GM08714 (cell line): ENCODE data around the gene ARL2.
"Not testable (repeated sequence)": the region's sequence is repeated elsewhere in the genome, so short reads cannot be mapped to it uniquely, and the experiment has no call there.

Experiments
- H3K4me3 ChIP-seq: fragments of 200-500 bp; sonication (Bioruptor generic); 2 replicates; pipeline ENCODE4 v1.5.1; 2014; ENCODE audit warnings: mild to moderate bottlenecking, low read length, inconsistent platforms
- ZNF274 ChIP-seq: IDR thresholded peaks from 2 replicates; pipeline ENCODE4 v1.6.1; 2012; ENCODE audit warnings: mild to moderate bottlenecking, low read depth, low read length

ARL2 gene

DNA sequence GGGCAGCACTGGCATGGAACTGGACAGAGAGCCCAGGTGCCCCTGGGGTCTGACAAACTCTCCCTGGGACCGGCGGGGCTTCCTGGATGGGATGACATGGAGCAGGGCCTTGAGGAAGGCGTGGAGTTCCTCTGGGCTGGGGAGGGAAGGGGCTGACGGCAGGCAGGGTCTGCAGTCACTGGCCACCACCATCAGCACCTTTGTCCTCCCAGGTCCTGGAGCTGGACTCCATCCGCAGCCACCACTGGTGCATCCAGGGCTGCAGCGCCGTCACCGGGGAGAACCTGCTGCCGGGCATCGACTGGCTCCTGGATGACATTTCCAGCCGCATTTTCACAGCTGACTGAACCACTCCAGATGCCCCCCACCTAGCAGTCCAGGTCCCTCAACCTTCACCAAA, 7.5 kb downstream of the ARL2 start:
- no peak overlapping the region for H3K4me3 ChIP-seq
- TF ChIP-seq ZNF274, result no peak

DNA sequence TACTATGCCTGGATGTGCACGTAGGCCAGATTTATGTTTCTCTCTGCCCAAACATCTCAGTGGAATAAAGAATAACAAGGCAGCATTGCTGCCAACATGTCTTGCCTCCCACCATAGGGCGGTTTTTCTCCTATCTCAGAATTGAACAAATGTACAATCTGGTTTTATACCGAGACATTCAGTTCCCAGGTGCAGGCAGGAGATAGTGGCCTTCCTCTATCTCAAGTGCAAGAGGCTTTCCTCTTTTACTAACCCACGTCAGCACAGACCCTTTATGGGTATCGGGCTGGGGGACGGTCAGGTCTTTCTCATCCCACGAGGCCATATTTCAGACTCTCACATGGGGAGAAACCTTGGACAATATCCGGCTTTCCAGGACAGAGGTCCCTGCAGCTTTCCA, 9.5 kb downstream of the ARL2 start:
- H3K4me3 ChIP-seq, result not testable (repeated sequence)

DNA sequence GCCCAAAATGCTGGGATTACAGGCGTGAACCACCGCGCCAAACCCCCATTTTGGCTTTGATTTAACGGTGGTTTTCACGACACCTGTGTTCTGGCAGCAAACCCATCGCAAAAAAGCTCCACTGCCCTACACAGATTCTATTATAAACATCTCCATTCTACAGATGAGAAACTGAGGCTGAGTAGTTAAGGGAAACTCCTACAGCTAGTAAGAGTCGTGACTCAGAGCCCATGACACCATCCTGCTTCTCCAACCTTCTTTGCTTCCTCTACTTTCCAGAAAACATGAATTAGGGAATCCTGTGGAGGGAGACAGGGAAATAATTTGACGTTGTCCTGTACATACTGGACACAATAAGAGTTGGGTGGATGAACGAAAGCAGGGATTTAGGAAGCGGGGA, 12.8 kb downstream of the ARL2 start:
- H3K4me3 ChIP-seq, result peak overlapping the region; percentile 60; the same call in 1 of the 2 replicates
- TF ChIP-seq ZNF274, result no peak

DNA sequence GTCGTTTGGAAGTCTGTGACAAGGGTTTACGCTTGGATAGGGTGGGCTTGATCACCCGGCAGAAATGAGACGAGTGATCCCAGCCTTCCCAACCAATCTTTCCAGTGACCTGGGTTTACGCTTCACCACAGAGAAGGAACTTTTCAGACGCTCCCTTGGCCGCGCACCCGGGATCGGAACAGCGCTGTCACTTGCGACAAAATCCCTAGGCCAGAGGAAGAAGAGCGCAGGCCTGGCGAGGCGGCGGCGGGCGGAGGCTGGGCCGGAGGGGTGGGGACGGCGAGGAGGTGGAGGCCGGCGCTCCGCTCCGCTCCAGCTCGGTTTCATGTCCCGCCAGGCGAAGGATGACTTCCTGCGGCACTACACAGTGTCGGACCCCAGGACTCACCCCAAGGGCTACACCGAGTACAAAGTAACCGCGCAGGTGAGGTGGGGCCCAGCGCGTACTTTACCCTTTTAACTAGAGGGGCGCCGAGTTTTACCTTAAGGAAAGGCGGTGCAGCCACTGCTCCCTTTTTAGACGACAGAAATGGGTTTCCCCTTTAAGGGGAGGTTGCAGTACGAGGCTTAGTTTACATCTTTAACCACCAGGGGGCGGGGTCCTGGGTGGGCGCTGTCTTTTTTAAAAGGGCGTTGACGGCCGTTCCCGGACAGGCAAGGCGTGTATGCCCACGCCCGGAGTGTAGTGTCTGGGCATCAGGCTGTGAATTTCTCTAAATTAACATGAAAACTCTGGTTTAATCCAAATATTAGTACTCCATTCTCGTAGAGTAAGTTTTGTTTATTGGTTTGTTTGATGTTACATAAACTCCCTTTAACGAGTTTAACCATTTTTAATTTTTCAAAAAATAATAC, 13.5 kb downstream of the ARL2 start, which contains the start of gene SNX15:
TSS of gene SNX15 (plus strand) at position 227 of the 855 bp plus-strand sequence. CDS start at position 326, 99 bp downstream.
- TF ChIP-seq ZNF274, result no peak
- peak within 1 kb of the TSS; percentile 60; the same call in 1 of the 2 replicates for H3K4me3 ChIP-seq

DNA sequence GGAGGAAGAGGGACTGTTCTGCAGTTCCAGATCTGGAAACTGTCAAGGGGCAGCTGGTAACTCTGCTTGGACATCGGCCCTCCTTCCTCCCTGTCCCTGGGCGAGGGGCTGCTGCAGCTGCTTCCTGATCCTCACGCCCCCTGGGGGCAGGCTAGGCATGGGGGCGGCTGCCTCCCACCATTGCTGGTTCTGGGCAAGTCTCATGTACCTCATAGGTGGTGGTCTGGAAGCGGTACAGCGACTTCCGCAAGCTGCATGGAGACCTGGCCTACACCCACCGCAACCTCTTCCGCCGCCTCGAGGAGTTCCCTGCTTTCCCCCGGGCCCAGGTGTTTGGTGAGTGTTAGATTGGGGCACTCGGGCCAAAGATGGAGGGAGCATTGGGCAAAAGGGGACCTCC, 18.3 kb downstream of the ARL2 start:
- no peak overlapping the region for H3K4me3 ChIP-seq
- no peak for TF ChIP-seq ZNF274

DNA sequence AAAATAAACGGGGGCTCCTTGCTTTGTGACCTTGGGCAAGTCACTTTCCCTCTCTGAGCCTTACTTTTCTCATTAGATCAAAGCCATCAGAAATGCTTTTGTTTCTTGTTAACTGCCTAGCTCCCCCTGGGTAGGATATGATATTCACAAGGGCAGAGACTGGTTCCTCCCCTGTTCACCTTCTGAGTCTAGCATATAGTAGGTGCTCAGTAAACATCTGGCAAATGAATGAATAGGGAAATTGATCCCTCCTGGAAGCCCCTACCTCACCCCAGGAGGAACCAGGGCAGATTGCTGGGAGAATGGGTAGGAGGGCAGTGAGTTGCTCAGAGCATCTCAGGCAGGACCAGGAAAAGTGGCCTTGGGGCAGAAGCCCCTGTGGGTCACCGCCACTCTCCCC, 20.5 kb downstream of the ARL2 start:
- TF ChIP-seq ZNF274, result no peak
- H3K4me3 ChIP-seq, result no peak overlapping the region

DNA sequence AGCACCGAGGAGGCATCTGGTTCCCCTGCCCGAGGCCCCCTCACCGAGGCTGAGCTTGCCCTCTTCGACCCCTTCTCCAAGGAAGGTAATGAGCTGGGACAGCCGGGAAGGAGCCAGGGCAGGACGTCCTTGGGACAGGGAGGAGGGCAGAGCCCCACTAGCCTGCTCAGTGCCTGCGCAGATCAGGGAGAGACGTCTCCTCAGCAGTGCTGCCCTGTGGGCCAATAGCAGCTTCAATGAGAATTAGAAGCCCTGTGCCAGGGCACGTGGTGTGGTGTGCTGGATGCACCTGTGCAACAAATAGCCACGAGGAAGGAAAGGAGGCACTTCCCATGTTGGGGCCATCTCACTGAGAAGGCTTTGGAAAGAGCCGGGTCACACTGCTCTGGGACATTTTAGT, 21.6 kb downstream of the ARL2 start:
- H3K4me3 ChIP-seq, result no peak overlapping the region
- TF ChIP-seq ZNF274, result no peak

DNA sequence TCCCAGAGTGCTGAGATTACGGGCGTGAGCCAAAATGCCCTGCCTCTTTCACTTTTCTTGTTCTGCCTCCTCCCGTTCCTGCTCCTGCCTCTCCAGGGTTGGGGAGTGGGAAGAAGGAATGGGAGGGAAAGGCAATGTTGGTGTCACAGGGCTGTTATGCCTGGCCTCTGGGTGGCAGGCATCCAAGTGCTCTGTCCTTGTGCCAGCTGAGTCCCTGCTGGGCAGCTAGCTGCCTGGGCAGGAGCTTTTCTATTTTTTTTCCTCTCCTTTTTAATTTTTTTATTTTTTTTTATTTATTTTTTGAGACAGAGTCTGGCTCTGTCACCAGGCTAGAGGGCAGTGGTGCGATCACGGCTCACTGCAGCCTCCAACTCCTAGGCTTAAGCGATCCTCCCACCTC, 23.0 kb downstream of the ARL2 start:
- H3K4me3 ChIP-seq, result no peak overlapping the region
- TF ChIP-seq ZNF274, result no peak

DNA sequence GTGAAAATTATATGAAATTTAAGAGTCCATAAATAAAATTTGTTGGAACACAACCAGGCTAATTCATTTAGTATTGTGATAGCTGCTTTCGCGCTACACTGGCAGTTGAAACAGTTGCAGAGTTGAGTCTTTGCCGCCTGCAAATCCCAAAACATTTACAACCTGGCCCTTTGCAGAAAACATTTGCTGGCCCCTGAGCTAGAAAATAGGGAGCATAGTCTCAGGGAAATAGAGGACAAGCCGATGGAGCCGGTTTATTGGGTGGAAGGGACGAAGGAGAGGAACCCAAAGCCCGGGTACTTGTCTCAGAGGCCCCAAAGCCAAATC, 26.5 kb downstream of the ARL2 start:
- H3K4me3 ChIP-seq, result peak overlapping the region; percentile 64; the same call in 1 of the 2 replicates
- no peak for TF ChIP-seq ZNF274

DNA sequence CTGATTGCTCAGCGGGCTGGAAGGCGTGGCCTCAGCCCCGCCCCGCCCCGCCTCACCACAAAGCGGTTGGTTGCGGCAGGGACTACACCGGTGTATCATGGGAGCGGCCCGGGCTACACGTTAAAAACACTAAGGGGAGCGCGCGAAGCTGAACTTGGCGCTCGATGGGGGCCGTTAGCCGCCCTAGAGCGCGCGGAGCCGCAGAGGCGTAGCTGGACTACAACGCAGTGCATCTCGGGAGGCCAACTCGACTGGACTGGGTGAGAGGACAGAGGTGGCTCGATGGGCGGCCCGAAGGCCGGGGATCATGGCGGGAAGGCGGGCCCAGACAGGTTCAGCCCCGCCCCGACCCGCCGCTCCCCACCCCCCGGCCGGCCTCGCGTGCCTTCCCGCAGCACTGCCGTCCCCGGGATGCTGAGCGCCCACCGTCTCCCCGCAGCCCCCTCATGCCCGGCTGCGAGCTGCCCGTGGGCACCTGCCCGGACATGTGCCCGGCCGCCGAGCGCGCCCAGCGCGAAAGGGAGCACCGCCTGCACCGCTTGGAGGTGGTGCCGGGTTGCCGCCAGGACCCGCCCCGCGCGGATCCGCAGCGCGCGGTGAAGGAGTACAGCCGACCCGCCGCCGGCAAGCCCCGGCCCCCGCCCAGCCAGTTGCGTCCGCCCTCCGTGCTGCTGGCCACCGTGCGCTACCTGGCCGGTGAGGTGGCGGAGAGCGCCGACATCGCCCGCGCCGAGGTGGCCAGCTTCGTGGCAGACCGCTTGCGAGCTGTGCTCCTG, 27.1 kb downstream of the ARL2 start, which contains the start of gene SAC3D1:
TSS of gene SAC3D1 (plus strand) at position 364 of the 776 bp plus-strand sequence. CDS start at position 447, 83 bp downstream.
- no peak for TF ChIP-seq ZNF274
- peak within 1 kb of the TSS; percentile 64 for H3K4me3 ChIP-seq

DNA sequence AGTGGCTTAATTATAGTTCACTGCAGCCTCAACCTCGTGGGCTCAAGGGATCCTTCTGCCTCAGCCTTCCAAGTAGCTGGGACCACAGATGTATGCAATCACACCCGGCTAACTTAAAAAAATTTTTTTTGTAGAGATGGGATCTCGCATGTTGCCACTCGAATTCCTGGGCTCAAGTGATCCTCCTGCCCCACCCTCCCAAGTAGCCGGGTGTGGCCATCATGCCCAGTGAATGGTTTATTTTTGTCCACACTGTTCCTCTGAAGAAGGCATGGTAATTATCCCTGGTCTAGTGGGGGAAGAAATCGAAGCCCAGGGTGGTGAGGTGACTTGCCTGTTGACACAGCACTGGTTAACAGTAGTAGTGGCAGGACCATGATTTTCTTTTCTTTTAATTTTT, 28.9 kb downstream of the ARL2 start:
- no peak overlapping the region for H3K4me3 ChIP-seq
- TF ChIP-seq ZNF274, result no peak

DNA sequence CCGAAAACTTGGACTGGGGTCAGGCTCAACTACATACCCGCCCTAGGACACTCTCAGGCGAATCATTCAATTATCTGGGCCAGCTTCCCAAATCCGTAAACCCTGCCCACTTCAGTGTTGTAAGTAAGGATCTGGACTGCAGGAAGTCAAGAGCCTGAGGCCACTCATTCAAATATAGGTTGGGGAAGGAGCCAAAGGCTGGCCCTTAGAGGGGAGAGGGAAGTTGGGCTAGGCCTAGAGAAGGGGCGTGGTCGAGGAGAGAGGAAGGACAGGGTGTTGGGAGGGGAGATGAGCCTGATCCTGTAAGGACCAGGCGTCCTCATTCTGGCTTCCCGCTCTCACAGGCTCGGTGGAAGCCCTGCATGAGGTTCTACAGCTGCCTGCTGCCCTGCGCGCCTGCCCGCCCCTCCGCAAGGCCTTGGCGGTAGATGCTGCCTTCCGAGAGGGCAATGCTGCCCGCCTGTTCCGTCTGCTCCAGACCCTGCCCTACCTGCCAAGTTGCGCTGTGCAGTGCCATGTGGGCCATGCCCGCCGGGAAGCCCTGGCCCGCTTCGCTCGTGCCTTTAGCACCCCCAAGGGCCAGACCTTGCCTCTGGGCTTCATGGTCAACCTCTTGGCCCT, 30.0 kb downstream of the ARL2 start:
- no peak for TF ChIP-seq ZNF274
- H3K4me3 ChIP-seq, result no peak overlapping the region

DNA sequence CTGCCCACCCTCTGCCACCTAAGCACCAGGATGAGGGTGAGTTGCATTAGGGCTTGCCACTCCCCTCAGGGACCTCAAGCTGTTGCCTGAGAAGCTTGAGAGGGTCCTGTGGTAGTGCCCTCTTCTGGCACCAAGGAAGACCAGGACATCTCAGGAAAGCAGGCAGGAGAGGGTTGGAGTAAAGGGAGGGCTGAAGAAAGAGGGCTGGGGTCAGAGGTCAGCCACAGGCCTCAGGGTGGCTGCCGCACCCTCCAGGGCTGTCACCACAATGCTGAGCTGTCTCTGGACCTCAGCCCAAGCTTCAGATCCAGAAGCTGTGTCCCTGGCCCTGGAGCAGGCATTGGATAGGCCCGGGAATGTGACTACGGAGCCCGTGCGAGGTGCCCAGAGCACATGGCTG, 31.1 kb downstream of the ARL2 start:
- no peak overlapping the region for H3K4me3 ChIP-seq
- TF ChIP-seq ZNF274, result no peak

DNA sequence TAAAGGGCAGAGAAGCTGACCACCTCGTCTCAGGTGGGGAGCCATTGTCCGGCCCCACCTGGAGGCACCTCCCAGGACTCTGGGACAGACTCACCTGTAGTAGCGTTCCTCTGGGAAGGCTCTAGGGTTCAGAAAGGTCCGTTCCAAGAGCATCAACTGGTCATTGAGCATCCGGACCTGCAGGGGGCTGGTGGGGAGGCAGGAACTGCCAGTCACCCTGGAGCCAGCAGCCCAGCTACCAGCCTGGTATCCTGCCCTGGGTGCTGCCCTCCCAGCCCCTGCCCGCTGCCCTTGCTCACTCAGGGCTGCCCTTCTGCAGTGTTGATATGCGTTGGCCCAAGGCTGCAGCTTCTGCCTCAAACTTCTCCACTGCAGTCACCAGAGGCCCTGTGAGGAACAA, 31.8 kb downstream of the ARL2 start:
- no peak overlapping the region for H3K4me3 ChIP-seq
- no peak for TF ChIP-seq ZNF274
